Heart left ventricle (tissue), 13 donors: Measurements from ENCODE around the gene MSL3.

Source experiments
- CTCF ChIP-seq, 12 donors: fragments of 200-600 bp; sonication (generic) in 4 of 12; IDR thresholded peaks; one replicate each; pipeline versions ENCODE4 v1.5.0 to v1.8.0; 2018 to 2022; ENCODE audit warnings: antibody characterized with exemption in 12 of 12, mild to moderate bottlenecking in 5 of 12
- POLR2A ChIP-seq, 2 donors: fragments of 450-650 bp; IDR thresholded peaks; one replicate each; pipeline ENCODE4 v1.6.1; 2017; ENCODE audit warnings: antibody characterized with exemption in 2 of 2, mild to moderate bottlenecking in 2 of 2, moderate library complexity in 2 of 2
- donor health status: ischemic (EF 13 %, LVEDD 7.1; RV severe dilation, severe dysfunction).
- donor health status: DM: no; HTN: yes; CAD: no.
- donor health status: DM: no; HTN: no; CAD: no.
- donor health status: ischemic (EF 25% LVEDD 6.9; RV normal size, moderate dysfunction).
- donor health status: ischemic (EF 25% LVEDD 5.7; RV mildly dilated, moderate dysfunction).
- donor health status: ischemic (EF 35%, LVEDD 5.7; RV mildly dilated, moderate dysfunction).
- donor health status: nonischemic (EF 11% LVEDD 7.7; RV severe dilation, severe dysfunction).
- donor health status: DM: yes; HTN: yes; CAD: no.
- donor health status: PGD.
- donor health status: ischemic (EF 29% LVEDD 5.4; RV normal size, mild dysfunction).
- donor health status: nonischemic (EF 23%, LVEDD 6.1; RV moderate dilation, normal function).

DNA sequence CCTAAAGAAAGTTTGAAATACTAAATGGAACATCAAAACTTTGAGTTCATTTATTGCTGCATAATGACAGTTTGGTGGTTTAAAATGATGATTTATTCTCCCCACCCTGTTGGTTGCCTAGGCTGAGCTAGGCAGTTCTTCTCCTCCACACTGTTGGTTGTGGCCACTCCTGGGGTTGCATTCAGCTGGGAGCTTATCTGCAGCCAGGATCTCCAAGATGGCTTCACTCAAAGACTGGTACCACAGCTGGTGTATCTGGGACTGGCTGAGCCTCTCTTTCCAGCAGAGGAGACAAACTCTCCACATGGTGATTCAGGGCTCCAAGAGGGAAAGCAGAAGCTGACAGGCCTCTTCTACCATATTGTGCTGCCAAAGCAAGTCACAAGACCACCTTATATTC, 33.1 kb downstream of the MSL3 start:
- TF ChIP-seq CTCF (IDR thresholded peaks at IDR 0.05) (no peak), POLR2A (IDR thresholded peaks at IDR 0.05) (no peak)
